ENCODE results near the gene ELK3.

ELK3 gene

DNA sequence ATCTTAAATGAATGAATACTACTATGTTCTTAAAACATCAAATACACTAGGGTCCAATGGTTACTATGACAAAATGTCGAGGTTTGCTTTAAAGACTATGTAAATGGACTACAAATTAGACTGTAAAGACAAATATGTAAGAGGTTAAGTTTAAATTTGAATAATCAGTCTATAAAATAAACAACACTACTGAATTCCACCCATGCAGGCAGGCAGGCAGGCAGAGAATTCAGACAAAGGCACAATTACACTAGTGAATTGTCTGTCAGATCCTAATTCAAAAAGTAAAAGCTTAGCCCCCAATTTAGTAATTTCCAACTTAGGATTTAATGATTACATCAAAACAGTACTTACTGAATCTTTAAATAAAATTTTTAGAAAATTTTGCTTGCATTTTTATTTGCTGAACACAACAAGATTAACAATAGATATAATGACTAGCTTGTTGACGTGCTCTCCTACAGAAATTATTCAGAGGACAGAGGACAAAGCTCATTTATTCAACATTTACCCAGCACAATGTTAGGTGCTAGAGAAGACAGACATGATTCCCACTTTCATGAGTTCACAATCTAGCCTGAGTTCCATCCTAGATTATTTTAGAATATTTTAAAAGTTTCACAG lies 108.6 kb downstream of the ELK3 start:
- no peak overlapping the region for H2BK5ac ChIP-seq (ENCODE audit: low read length)
- H3K9ac ChIP-seq (ENCODE audit: low read length): no peak overlapping the region
- H3K4me3 ChIP-seq (ENCODE audit: low read length): no peak overlapping the region
- no peaks in the 10 kb centered on the region for H3K79me1 ChIP-seq (ENCODE audit: low read length)
- H2AK5ac ChIP-seq (ENCODE audit: low read length): no peak overlapping the region
- no peaks in the 10 kb centered on the region for H3K36me3 ChIP-seq (ENCODE audit: control insufficient read depth, insufficient read depth, low read length)
- H3K4me2 ChIP-seq (ENCODE audit: low read length): no peak overlapping the region
- H3K4me1 ChIP-seq (ENCODE audit: control insufficient read depth, low read depth, low read length): no peaks in the 10 kb centered on the region
- no CpG with 5 or more reads among the region's 2 CpGs for WGBS (ENCODE audit: extremely low coverage, insufficient coverage, low lambda C conversion rate)
- no peak overlapping the region for H3K4ac ChIP-seq (ENCODE audit: low read depth, low read length)
- H3K27ac ChIP-seq (ENCODE audit: low read depth, low read length): no peak overlapping the region
- H3K23ac ChIP-seq (ENCODE audit: low read length): no peak overlapping the region
- H3K79me2 ChIP-seq (ENCODE audit: control insufficient read depth, insufficient read depth, low read length): no peaks in the 10 kb centered on the region
- DNase-seq: no peak
- no peak overlapping the region for H3K56ac ChIP-seq (ENCODE audit: low read length)
- no peak overlapping the region for H4K8ac ChIP-seq (ENCODE audit: low read depth, low read length)
- H2BK15ac ChIP-seq (replicated peaks; ENCODE audit: low read depth): no peak overlapping the region
- H4K5ac ChIP-seq (ENCODE audit: low read length): no peak overlapping the region
- no peaks in the 10 kb centered on the region for H3K27me3 ChIP-seq (ENCODE audit: insufficient read depth, low read length, poor library complexity)
- H2BK120ac ChIP-seq (ENCODE audit: low read depth, low read length): no peak overlapping the region
- H3K18ac ChIP-seq (ENCODE audit: low read length): no peak overlapping the region

DNA sequence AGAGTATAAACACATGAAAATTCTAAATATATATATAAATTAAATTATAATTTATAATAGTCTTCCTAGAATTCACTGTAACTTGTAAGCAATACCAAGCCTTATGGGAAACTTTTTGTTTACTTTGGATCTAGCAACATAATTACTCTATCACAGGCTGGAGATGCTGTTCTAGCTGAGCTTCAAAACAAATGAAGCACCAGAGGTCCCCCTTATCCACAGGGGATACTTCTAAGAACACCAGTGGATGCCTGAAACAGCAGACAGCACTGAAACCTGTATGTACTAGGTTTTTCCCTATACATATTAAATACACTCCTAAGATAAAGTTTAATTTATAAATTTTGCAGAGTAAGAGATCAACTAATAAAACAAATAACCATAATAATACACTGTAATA lies 109.5 kb downstream of the ELK3 start:
- Histone ChIP-seq H2BK120ac (ENCODE audit: low read depth, low read length) (no peak overlapping the region), H2BK5ac (ENCODE audit: low read length) (no peak overlapping the region), H3K9ac (ENCODE audit: low read length) (no peak overlapping the region), H3K79me1 (ENCODE audit: low read length) (no peaks in the 10 kb centered on the region), H3K56ac (ENCODE audit: low read length) (no peak overlapping the region), H3K27ac (ENCODE audit: low read depth, low read length) (no peak overlapping the region), H3K79me2 (ENCODE audit: control insufficient read depth, insufficient read depth, low read length) (no peaks in the 10 kb centered on the region), H3K4me3 (ENCODE audit: low read length) (no peak overlapping the region), H3K4me2 (ENCODE audit: low read length) (no peak overlapping the region), H2AK5ac (ENCODE audit: low read length) (no peak overlapping the region), H3K4ac (ENCODE audit: low read depth, low read length) (no peak overlapping the region), H3K23ac (ENCODE audit: low read length) (no peak overlapping the region), H4K8ac (ENCODE audit: low read depth, low read length) (no peak overlapping the region), H4K5ac (ENCODE audit: low read length) (no peak overlapping the region), H3K18ac (ENCODE audit: low read length) (no peak overlapping the region), H2BK15ac (replicated peaks; ENCODE audit: low read depth) (no peak overlapping the region), H3K4me1 (ENCODE audit: control insufficient read depth, low read depth, low read length) (no peaks in the 10 kb centered on the region), H3K36me3 (ENCODE audit: control insufficient read depth, insufficient read depth, low read length) (no peaks in the 10 kb centered on the region), H3K27me3 (ENCODE audit: insufficient read depth, low read length, poor library complexity) (no peaks in the 10 kb centered on the region)
- DNase-seq: no peak

DNA sequence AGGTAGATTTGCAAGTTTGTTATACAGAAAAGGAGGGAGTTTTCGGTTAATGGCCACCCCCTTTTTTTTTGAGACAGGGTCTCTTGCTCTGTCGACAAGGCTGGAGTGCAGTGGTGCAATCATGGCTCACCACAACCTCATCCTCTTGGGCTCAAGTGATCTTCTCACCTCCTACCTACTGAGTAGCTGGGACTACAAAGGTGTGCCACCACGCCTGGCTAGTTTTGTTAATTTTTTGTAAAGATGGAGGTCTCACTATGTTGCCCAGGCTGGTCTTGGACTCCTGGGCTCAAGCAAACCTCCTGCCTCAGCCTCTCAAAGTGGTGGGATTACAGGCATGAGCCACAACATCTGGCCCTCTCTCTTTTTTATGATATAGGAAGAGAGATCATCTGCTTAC lies 111.5 kb downstream of the ELK3 start:
- H2BK5ac ChIP-seq (ENCODE audit: low read length): no peak overlapping the region
- no peak overlapping the region for H3K4me3 ChIP-seq (ENCODE audit: low read length)
- no peak overlapping the region for H3K23ac ChIP-seq (ENCODE audit: low read length)
- H3K79me2 ChIP-seq (ENCODE audit: control insufficient read depth, insufficient read depth, low read length): no peaks in the 10 kb centered on the region
- H3K4me1 ChIP-seq (ENCODE audit: control insufficient read depth, low read depth, low read length): no peaks in the 10 kb centered on the region
- H3K36me3 ChIP-seq (ENCODE audit: control insufficient read depth, insufficient read depth, low read length): no peaks in the 10 kb centered on the region
- no peaks in the 10 kb centered on the region for H3K27me3 ChIP-seq (ENCODE audit: insufficient read depth, low read length, poor library complexity)
- no peak overlapping the region for H2BK15ac ChIP-seq (replicated peaks; ENCODE audit: low read depth)
- H3K4ac ChIP-seq (ENCODE audit: low read depth, low read length): no peak overlapping the region
- no peak overlapping the region for H2AK5ac ChIP-seq (ENCODE audit: low read length)
- H3K56ac ChIP-seq (ENCODE audit: low read length): no peak overlapping the region
- WGBS (ENCODE audit: extremely low coverage, insufficient coverage, low lambda C conversion rate): no CpG with 5 or more reads among the region's 3 CpGs
- H3K9ac ChIP-seq (ENCODE audit: low read length): no peak overlapping the region
- H4K5ac ChIP-seq (ENCODE audit: low read length): no peak overlapping the region
- no peak overlapping the region for H2BK120ac ChIP-seq (ENCODE audit: low read depth, low read length)
- DNase-seq: no peak
- H3K4me2 ChIP-seq (ENCODE audit: low read length): no peak overlapping the region
- H3K79me1 ChIP-seq (ENCODE audit: low read length): no peaks in the 10 kb centered on the region
- no peak overlapping the region for H3K18ac ChIP-seq (ENCODE audit: low read length)
- H4K8ac ChIP-seq (ENCODE audit: low read depth, low read length): no peak overlapping the region
- no peak overlapping the region for H3K27ac ChIP-seq (ENCODE audit: low read depth, low read length)

DNA sequence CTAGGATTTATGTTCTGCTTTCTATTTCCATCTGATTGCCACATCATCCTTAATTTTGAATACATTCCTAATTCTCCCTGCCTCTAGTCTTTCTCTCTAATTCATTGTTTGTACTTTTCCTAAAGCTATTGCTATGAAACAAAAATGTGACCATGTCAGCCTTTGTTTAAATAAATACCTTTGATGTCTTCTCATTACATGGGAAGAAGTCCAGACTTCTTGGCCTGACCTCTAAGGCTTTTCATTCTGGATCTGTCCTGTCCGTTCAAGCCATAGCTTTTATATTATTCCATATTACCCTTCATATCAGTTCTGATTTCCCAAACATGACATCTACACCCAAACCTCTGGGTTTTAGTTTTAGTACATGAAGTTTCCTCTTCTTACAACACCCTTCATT lies 114.7 kb downstream of the ELK3 start:
- no peak overlapping the region for H2BK5ac ChIP-seq (ENCODE audit: low read length)
- no peak overlapping the region for H2BK120ac ChIP-seq (ENCODE audit: low read depth, low read length)
- H3K4ac ChIP-seq (ENCODE audit: low read depth, low read length): no peak overlapping the region
- no peak overlapping the region for H3K18ac ChIP-seq (ENCODE audit: low read length)
- H3K56ac ChIP-seq (ENCODE audit: low read length): no peak overlapping the region
- H3K79me1 ChIP-seq (ENCODE audit: low read length): no peaks in the 10 kb centered on the region
- no peak overlapping the region for H4K5ac ChIP-seq (ENCODE audit: low read length)
- H4K8ac ChIP-seq (ENCODE audit: low read depth, low read length): no peak overlapping the region
- no peaks in the 10 kb centered on the region for H3K4me1 ChIP-seq (ENCODE audit: control insufficient read depth, low read depth, low read length)
- DNase-seq: no peak
- no peak overlapping the region for H3K4me2 ChIP-seq (ENCODE audit: low read length)
- no peak overlapping the region for H2AK5ac ChIP-seq (ENCODE audit: low read length)
- no peaks in the 10 kb centered on the region for H3K79me2 ChIP-seq (ENCODE audit: control insufficient read depth, insufficient read depth, low read length)
- no peaks in the 10 kb centered on the region for H3K27me3 ChIP-seq (ENCODE audit: insufficient read depth, low read length, poor library complexity)
- no CpG with 5 or more reads among the region's 1 CpG for WGBS (ENCODE audit: extremely low coverage, insufficient coverage, low lambda C conversion rate)
- H3K9ac ChIP-seq (ENCODE audit: low read length): no peak overlapping the region
- H3K4me3 ChIP-seq (ENCODE audit: low read length): no peak overlapping the region
- no peak overlapping the region for H2BK15ac ChIP-seq (replicated peaks; ENCODE audit: low read depth)
- no peak overlapping the region for H3K27ac ChIP-seq (ENCODE audit: low read depth, low read length)
- H3K23ac ChIP-seq (ENCODE audit: low read length): no peak overlapping the region
- H3K36me3 ChIP-seq (ENCODE audit: control insufficient read depth, insufficient read depth, low read length): no peaks in the 10 kb centered on the region

DNA sequence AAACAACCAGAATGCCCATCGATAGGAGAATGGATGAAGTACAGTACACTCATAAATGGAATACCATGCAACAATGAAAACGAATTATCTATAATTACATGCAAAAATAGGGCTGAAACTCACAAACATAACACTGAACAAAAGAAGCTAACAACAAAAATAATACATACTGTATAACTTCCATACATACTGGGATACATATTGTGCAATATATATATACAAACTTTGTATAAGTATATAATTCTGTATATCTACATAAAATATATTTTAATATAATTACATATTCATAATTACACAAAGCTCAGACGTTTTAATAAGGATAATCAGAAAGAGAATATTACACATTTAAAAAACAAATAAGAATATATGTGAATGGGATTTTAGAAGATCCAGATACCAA lies 115.9 kb downstream of the ELK3 start:
- Histone ChIP-seq H3K79me1 (ENCODE audit: low read length) (no peaks in the 10 kb centered on the region), H3K4me3 (ENCODE audit: low read length) (no peak overlapping the region), H3K9ac (ENCODE audit: low read length) (no peak overlapping the region), H2BK15ac (replicated peaks; ENCODE audit: low read depth) (no peak overlapping the region), H4K8ac (ENCODE audit: low read depth, low read length) (no peak overlapping the region), H3K4ac (ENCODE audit: low read depth, low read length) (no peak overlapping the region), H3K4me1 (ENCODE audit: control insufficient read depth, low read depth, low read length) (no peaks in the 10 kb centered on the region), H3K36me3 (ENCODE audit: control insufficient read depth, insufficient read depth, low read length) (no peaks in the 10 kb centered on the region), H3K18ac (ENCODE audit: low read length) (no peak overlapping the region), H2AK5ac (ENCODE audit: low read length) (no peak overlapping the region), H3K4me2 (ENCODE audit: low read length) (no peak overlapping the region), H3K56ac (ENCODE audit: low read length) (no peak overlapping the region), H2BK5ac (ENCODE audit: low read length) (no peak overlapping the region), H3K23ac (ENCODE audit: low read length) (no peak overlapping the region), H3K79me2 (ENCODE audit: control insufficient read depth, insufficient read depth, low read length) (no peaks in the 10 kb centered on the region), H3K27ac (ENCODE audit: low read depth, low read length) (no peak overlapping the region), H3K27me3 (ENCODE audit: insufficient read depth, low read length, poor library complexity) (no peaks in the 10 kb centered on the region), H2BK120ac (ENCODE audit: low read depth, low read length) (no peak overlapping the region), H4K5ac (ENCODE audit: low read length) (no peak overlapping the region)
- WGBS (ENCODE audit: extremely low coverage, insufficient coverage, low lambda C conversion rate): no CpG with 5 or more reads among the region's 3 CpGs
- DNase-seq: no peak

DNA sequence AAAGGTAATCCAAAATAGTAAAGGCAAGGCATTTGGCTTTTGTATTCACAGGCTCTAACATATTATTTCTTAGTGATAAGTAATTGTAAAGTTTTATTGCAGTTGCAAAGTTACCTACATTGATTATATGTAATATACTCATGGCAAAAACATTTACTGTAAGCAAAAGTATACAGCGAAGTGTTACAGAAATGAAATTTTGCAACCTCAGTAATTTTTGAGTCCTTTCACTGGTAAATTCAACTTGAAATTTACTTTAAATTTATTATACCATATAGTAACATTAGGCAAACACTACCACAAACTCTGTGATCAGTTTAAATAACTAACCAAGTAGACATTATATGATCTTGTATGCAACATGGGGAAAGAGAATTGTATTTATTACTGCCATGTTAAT lies 117.0 kb downstream of the ELK3 start:
- Histone ChIP-seq H3K4ac (ENCODE audit: low read depth, low read length) (no peak overlapping the region), H3K4me1 (ENCODE audit: control insufficient read depth, low read depth, low read length) (no peaks in the 10 kb centered on the region), H3K4me2 (ENCODE audit: low read length) (no peak overlapping the region), H3K79me1 (ENCODE audit: low read length) (no peaks in the 10 kb centered on the region), H2AK5ac (ENCODE audit: low read length) (no peak overlapping the region), H3K18ac (ENCODE audit: low read length) (no peak overlapping the region), H4K8ac (ENCODE audit: low read depth, low read length) (no peak overlapping the region), H3K27me3 (ENCODE audit: insufficient read depth, low read length, poor library complexity) (no peaks in the 10 kb centered on the region), H2BK15ac (replicated peaks; ENCODE audit: low read depth) (no peak overlapping the region), H3K79me2 (ENCODE audit: control insufficient read depth, insufficient read depth, low read length) (no peaks in the 10 kb centered on the region), H4K5ac (ENCODE audit: low read length) (no peak overlapping the region), H2BK120ac (ENCODE audit: low read depth, low read length) (no peak overlapping the region), H2BK5ac (ENCODE audit: low read length) (no peak overlapping the region), H3K23ac (ENCODE audit: low read length) (no peak overlapping the region), H3K9ac (ENCODE audit: low read length) (no peak overlapping the region), H3K4me3 (ENCODE audit: low read length) (no peak overlapping the region), H3K56ac (ENCODE audit: low read length) (no peak overlapping the region), H3K27ac (ENCODE audit: low read depth, low read length) (no peak overlapping the region), H3K36me3 (ENCODE audit: control insufficient read depth, insufficient read depth, low read length) (no peaks in the 10 kb centered on the region)
- DNase-seq: no peak
- no CpG with 5 or more reads among the region's 1 CpG for WGBS (ENCODE audit: extremely low coverage, insufficient coverage, low lambda C conversion rate)
